ENCODE results near the gene PAK4. TPM values are rescaled to one million over a fixed set of nuclear protein-coding genes. Genes with fewer than 3 reads are reported as not detected.
"Not testable (repeated sequence)": the region's sequence is repeated elsewhere in the genome, so short reads cannot be mapped to it uniquely, and the experiment has no call there.

Gene PAK4
- total RNA-seq (2014; rRNA removed; shearing (Covaris generic); ENCODE audit: low replicate concordance): 3.0 and 8.5 TPM in 2 replicates

- DNase-seq: peak; percentile 99
- no peaks in the 10 kb centered on the region for H3K27me3 ChIP-seq
- no peaks in the 10 kb centered on the region for H3K9me3 ChIP-seq
- no peaks in the 10 kb centered on the region; the same call in 1 of the 2 replicates for H3K36me3 ChIP-seq
- peak within 1 kb of the TSS; percentile 98 for H3K4me3 ChIP-seq
Observed at GRCh38 chr19:39125554-39126311, at the start of gene PAK4. Gene PAK4 (plus strand): TSS chr19:39125786. CDS start chr19:39169554, 43,768 bp downstream.

GRCh38 chr19:39077323-39077722, 48.3 kb upstream of the PAK4 start:
- H3K9me3 ChIP-seq: no peaks in the 10 kb centered on the region
- no peaks in the 10 kb centered on the region for H3K36me3 ChIP-seq
- H3K27me3 ChIP-seq: no peaks in the 10 kb centered on the region
- no peak overlapping the region for H3K4me3 ChIP-seq
- DNase-seq: no peak

GRCh38 chr19:39078436-39079200, 47.0 kb upstream of the PAK4 start:
- DNase-seq: peak; percentile 88
- Histone ChIP-seq H3K4me3 (no peak overlapping the region), H3K36me3 (no peaks in the 10 kb centered on the region), H3K9me3 (no peaks in the 10 kb centered on the region), H3K27me3 (no peaks in the 10 kb centered on the region)

GRCh38 chr19:39080431-39080830, 45.2 kb upstream of the PAK4 start:
- no peaks in the 10 kb centered on the region for H3K36me3 ChIP-seq
- no peak overlapping the region for H3K4me3 ChIP-seq
- no peaks in the 10 kb centered on the region for H3K9me3 ChIP-seq
- no peak for DNase-seq
- no peaks in the 10 kb centered on the region for H3K27me3 ChIP-seq

- no peaks in the 10 kb centered on the region for H3K36me3 ChIP-seq
- H3K9me3 ChIP-seq: no peaks in the 10 kb centered on the region
- DNase-seq: no peak
- H3K4me3 ChIP-seq: no peak overlapping the region
- H3K27me3 ChIP-seq: no peaks in the 10 kb centered on the region
Observed at GRCh38 chr19:39082167-39082566, 43.4 kb upstream of the PAK4 start.

- no peak overlapping the region; the same call in 1 of the 2 replicates for H3K4me3 ChIP-seq
- no peaks in the 10 kb centered on the region for H3K27me3 ChIP-seq
- H3K36me3 ChIP-seq: no peaks in the 10 kb centered on the region
- H3K9me3 ChIP-seq: no peaks in the 10 kb centered on the region
- DNase-seq: no peak
Observed at GRCh38 chr19:39082745-39083598, 42.6 kb upstream of the PAK4 start.

DNA sequence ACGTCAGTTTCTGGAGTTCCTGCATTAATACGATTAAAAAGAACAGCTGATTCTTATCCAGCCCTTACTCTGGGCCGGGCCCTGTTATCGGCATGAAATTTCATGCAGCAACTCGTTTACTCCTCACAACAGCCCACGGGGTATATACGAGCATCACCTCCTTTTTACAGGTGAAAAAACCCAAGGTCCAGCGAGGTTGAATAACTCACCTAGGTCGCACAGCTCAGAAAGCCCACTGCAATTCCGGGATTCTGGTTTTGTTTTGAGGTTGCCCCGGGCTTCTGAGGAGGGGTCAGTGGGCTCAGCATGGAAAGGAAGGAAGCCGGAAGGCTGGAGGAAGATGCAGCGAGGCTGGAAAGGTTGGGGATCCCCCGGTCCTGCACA, 42.0 kb upstream of the PAK4 start:
- Histone ChIP-seq H3K27me3 (no peaks in the 10 kb centered on the region), H3K9me3 (no peaks in the 10 kb centered on the region), H3K4me3 (no peak overlapping the region), H3K36me3 (no peaks in the 10 kb centered on the region)
- no peak for DNase-seq

DNA sequence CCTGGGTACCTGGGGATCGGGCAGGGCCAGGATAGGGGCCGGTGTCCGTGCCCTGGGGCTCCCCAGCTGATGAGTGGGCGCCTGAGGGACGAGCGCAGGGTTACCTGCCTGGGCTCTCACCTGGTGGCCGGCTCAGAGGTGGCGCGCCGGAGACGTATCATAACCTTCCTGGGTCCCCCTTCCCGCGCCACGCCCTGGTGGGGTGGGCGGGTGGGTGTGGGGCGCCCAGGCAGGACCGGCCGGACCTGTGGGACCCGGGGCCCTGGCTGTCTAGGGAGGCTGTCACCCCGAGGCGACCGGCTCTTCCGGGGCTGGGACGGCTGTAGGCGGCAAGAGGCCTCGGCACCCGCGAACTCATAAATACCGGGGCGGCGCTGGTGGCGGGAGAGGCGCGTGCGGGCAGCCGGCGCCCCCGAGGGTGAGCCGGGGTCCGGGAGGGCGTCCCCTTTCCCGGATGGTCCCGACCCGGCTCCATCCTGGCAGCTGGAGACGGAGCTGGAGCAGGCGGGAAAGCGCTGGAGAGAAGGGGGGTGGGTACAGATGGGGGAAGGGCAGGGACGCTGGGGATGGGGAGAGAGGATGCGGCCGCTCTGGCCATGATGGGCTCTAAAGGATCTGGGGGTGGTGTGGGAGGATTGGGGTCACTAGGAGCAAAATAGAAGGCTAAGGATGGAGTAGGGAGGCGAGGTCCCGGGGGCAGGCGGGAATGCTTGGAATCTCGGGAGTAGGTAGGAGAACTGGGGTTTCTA, 41.4 kb upstream of the PAK4 start, which contains the start of gene ACP7:
ACP7 (plus strand) TSS at position 386 of the 749 bp plus-strand sequence. CDS start 902 bp downstream, outside the sequence.
- no peak for DNase-seq
- H3K27me3 ChIP-seq: no peaks in the 10 kb centered on the region

GRCh38 chr19:39084732-39085080, 40.9 kb upstream of the PAK4 start:
- no peak overlapping the region for H3K4me3 ChIP-seq
- no peaks in the 10 kb centered on the region for H3K27me3 ChIP-seq
- H3K36me3 ChIP-seq: no peaks in the 10 kb centered on the region
- no peaks in the 10 kb centered on the region for H3K9me3 ChIP-seq
- DNase-seq: no peak

More for the DNA sequence above, 41.4 kb upstream of the PAK4 start, which contains the start of gene ACP7:
- Histone ChIP-seq H3K36me3 (no peaks in the 10 kb centered on the region), H3K4me3 (no peak within 1 kb of the TSS), H3K9me3 (no peaks in the 10 kb centered on the region)

DNA sequence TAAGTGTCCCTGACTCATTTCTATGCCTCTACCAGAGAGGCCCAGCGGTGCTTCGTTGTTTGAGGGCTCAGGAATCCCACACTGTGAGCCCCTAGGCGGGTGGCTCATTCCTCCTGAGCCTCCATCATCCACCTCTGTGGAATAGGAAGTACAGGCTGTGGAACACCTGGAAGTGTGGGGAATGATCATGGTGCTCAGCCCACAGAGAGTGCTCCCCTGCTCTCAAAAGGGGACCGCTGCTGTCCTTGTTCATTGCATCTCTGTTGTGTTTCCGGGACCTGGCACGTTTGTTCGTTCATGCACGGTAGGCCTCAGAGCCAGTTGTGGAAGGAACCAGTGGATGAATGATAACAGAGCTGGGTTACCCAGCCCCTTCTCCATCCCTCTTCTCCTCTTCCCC, 40.2 kb upstream of the PAK4 start:
- no peak for DNase-seq
- H3K4me3 ChIP-seq: no peak overlapping the region
- H3K27me3 ChIP-seq: no peaks in the 10 kb centered on the region
- H3K9me3 ChIP-seq: no peaks in the 10 kb centered on the region
- no peaks in the 10 kb centered on the region for H3K36me3 ChIP-seq

DNA sequence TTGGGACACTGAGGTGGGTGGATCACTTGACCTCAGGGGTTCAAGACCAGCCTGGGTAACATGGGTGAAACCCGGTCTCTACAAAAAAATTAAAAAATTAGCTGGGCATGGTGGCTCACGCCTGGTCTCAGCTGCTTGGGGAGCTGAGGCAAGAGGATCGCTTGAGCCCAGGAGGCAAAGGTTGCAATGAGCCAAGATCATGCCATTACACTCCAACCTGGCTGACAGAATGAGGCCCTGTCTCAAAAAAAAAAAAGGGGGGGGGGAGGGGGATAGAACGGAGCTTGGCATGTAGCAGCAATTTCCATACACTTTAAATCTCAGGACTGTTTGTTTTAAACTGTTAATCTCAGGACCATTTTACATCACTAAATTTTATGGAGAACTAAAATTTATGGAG, 39.2 kb upstream of the PAK4 start:
- Histone ChIP-seq H3K36me3 (no peaks in the 10 kb centered on the region), H3K9me3 (no peaks in the 10 kb centered on the region), H3K4me3 (no peak overlapping the region), H3K27me3 (no peaks in the 10 kb centered on the region)
- no peak for DNase-seq

DNA sequence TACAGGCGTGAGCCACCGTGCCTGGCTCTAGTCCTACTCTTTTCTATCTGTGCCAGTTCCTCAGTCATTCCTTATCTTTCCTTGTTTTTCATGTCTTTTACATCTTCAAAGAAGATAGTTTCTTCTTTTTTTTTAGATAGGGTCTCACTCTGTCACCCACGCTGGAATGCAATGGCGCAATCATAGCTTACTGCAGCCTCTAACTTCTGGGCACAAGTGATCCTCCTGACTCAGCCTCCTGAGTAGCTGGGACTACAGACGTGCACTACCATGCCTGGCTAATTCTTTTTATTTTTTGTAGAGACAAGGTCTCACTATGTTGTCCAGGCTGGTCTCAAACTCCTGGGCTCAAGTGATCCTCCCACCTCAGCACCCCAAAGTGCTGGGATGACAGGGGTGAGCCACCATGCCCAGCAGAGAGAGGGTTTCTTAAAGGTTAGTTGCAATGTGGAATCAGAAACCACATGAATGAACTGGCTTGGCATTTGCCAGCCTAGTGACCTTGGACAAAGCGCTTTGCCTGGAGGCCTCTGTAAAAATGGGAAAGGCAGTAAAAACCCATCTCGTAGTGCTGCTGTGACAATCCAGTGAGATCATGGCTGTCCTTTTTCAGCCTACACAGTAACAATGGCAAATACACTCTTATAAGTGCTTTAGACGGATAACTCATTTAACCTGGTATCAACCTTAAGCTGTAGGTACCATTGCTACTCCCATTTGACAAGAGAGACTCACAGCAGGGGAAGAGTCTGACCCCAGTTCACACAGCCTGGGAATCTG, 37.5 kb upstream of the PAK4 start:
- DNase-seq: no peak
- Histone ChIP-seq H3K36me3 (no peaks in the 10 kb centered on the region), H3K4me3 (no peak overlapping the region), H3K9me3 (no peaks in the 10 kb centered on the region), H3K27me3 (peaks cover 3% of the 10 kb centered on the region; the same call in 1 of the 2 replicates)

DNA sequence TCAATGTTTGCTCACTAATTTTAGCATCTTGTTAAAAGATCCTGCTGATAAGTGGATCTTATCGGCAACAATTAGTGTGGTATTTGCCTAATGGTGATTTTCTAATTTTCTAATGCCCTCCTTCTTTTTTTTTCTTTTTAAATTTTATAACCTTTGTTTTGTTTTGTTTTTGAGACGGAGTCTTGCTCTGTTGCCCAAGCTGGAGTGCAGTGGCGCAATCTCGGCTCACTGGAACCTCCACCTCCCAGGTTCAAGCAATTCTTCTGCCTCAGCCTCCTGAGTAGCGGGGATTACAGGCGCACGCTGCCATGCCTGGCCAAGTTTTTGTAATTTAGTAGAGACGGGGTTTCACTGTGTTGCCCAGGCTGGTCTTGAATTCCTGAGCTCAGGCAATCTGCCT, 35.6 kb upstream of the PAK4 start:
- not testable (repeated sequence) for DNase-seq, H3K27me3 ChIP-seq, H3K9me3 ChIP-seq, H3K36me3 ChIP-seq, H3K4me3 ChIP-seq

DNA sequence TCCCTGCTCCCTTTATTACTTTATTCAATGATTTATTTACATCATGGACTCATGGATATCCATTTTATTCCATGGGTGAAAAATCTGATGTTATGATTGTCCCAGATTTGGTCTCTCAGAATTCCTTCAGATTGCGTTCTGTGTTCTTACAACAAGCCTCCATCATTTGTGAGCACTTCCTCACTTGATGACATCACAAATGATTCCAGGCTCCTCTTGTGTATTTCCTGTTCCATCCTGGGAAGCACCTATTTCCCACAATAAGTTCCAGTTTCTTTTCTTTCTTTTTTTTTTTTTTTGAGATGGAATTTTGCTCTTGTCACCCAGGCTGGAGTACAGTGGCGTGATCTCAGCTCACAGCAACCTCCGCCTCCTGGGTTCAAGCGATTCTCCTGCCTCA, 34.7 kb upstream of the PAK4 start:
- peaks cover 3% of the 10 kb centered on the region; the same call in 1 of the 2 replicates for H3K27me3 ChIP-seq
- no peaks in the 10 kb centered on the region for H3K9me3 ChIP-seq
- no peaks in the 10 kb centered on the region for H3K36me3 ChIP-seq

GRCh38 chr19:39095799-39096540, 29.6 kb upstream of the PAK4 start:
- H3K4me3 ChIP-seq, DNase-seq, H3K27me3 ChIP-seq, H3K36me3 ChIP-seq, H3K9me3 ChIP-seq: not testable (repeated sequence)

More for the DNA sequence above, 34.7 kb upstream of the PAK4 start:
- DNase-seq: no peak
- no peak overlapping the region for H3K4me3 ChIP-seq

All from MG63 (cell line).